ENCODE measurements around the gene RIPOR2. TPM values are rescaled to one million over a fixed set of nuclear protein-coding genes. Genes with fewer than 3 reads are reported as not detected.

RIPOR2 gene
- total RNA-seq, 1 experiment from 2014 or later, result 0.47 TPM

DNA sequence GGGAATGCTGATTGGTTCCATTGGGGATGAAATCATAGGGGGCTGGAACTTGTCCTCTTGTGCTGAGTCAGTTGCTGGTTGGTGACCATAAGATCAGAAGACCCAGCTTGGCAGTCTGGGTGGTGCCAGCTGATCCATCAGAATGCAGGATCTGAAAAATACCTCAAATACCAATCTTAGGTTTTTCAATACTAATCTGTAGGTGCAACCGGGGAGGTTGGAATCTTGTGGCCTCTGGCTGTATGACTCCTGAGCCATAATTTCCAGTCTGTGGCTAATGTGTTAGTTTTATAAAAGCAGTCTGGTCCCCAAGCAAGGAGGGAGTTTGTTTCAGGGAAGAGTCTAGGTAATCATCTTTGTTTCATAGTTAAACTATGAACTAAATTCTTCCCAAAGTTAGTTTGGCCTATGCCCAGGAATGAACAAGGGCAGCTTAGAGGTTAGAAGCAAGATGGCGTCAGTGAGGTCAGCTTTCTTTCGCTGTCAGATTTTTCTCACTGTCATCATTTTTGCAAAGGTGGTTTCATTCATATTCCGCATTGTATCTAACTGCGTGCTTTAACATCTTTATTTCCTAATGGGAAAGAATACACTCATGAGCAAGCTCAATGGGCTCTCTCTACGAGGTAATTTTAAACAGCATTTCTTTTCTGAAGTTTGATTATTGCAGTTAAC is 139.0 kb downstream of the RIPOR2 start:
- intact Hi-C loops (cut with micrococcal nuclease; ENCODE audit: unreplicated experiment), result no loop called here
- Mint-ChIP-seq H3K36me3 (ENCODE audit: insufficient read depth, unreplicated experiment) (no peaks in the 10 kb centered on the region), H3K4me3 (ENCODE audit: low read depth, unreplicated experiment) (no peak overlapping the region), H3K27ac (ENCODE audit: unreplicated experiment) (no peak overlapping the region), H3K9me3 (ENCODE audit: low read depth, unreplicated experiment) (no peaks in the 10 kb centered on the region), H3K27me3 (ENCODE audit: unreplicated experiment) (no peaks in the 10 kb centered on the region), H3K4me1 (ENCODE audit: low read depth, unreplicated experiment) (peaks cover 10% of the 10 kb centered on the region)
- CTCF ChIA-PET, result interaction anchor here (0.8 to 1.3 kb wide), 4 partner anchors 10 to 221 kb away, joined by 3 to 7 read pairs (median 3); no protein-coding TSS in a partner anchor
- no TSS peak for BruUV-seq (replicated peaks)
- TF ChIP-seq, protein P1, sequence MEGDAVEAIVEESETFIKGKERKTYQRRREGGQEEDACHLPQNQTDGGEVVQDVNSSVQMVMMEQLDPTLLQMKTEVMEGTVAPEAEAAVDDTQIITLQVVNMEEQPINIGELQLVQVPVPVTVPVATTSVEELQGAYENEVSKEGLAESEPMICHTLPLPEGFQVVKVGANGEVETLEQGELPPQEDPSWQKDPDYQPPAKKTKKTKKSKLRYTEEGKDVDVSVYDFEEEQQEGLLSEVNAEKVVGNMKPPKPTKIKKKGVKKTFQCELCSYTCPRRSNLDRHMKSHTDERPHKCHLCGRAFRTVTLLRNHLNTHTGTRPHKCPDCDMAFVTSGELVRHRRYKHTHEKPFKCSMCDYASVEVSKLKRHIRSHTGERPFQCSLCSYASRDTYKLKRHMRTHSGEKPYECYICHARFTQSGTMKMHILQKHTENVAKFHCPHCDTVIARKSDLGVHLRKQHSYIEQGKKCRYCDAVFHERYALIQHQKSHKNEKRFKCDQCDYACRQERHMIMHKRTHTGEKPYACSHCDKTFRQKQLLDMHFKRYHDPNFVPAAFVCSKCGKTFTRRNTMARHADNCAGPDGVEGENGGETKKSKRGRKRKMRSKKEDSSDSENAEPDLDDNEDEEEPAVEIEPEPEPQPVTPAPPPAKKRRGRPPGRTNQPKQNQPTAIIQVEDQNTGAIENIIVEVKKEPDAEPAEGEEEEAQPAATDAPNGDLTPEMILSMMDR (IDR thresholded peaks at IDR 0.05; ENCODE audit: unreplicated experiment), result no peak
- DNase-seq, result no peak

DNA sequence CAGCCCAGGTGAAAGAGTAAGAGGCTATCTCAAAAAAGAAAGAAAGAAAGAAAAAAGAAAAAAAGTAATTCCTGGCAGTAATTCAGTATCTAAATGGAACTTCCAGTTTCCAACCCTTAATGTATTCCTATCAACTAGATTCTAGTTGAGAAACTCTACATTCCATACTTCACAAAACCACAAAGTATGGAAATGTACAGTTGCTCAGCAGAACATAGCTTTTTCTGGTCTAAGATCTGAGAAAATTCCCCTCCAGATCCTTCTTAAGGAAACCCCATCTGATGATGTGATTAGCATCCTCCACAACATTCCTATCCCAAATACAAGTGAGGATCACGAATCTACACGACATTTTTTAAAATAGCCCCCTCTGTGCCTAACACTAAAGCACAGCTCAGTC is 140.7 kb downstream of the RIPOR2 start:
- Mint-ChIP-seq H3K27me3 (ENCODE audit: unreplicated experiment) (no peaks in the 10 kb centered on the region), H3K4me3 (ENCODE audit: low read depth, unreplicated experiment) (no peak overlapping the region), H3K9me3 (ENCODE audit: low read depth, unreplicated experiment) (no peaks in the 10 kb centered on the region), H3K27ac (ENCODE audit: unreplicated experiment) (no peak overlapping the region), H3K36me3 (ENCODE audit: insufficient read depth, unreplicated experiment) (no peaks in the 10 kb centered on the region), H3K4me1 (ENCODE audit: low read depth, unreplicated experiment) (peaks cover 10% of the 10 kb centered on the region)
- CTCF ChIA-PET, result interaction anchor here (1.2 kb wide), 2 partner anchors 10 kb away, joined by 3 to 4 read pairs; no protein-coding TSS in a partner anchor
- no peak for DNase-seq
- TF ChIP-seq, protein P1 (IDR thresholded peaks at IDR 0.05; ENCODE audit: unreplicated experiment), result no peak
- intact Hi-C loops (cut with micrococcal nuclease; ENCODE audit: unreplicated experiment), result no loop called here
- BruUV-seq (replicated peaks), result no TSS peak

DNA sequence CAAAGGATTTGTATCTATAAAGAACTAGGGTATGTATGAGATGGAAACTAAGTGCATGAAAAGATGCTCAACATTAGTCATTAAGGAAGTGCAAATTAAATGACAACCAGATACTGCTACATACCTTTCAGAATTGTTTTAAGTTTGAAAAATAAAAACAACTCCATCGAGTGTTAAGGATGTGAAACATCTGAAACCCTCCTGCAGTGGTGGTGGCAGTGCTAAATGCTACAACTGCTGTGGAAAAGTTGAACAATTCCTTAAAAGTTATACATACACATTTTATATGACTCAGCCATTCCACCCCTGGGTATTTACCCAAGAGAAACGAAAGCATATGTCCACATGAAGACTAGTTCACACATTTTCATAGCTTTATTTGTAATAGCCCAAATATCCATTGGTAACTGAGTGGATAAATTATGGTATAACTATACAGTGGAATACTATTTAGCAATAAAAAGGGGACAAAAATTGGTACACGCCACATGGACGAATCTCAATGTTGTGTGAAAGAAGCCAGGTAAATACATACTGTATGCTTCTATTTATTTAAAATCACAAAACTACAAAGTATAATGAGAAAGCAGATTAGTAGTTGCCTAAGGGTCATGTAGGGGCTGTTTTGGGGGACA is 147.6 kb downstream of the RIPOR2 start:
- DNase-seq, result no peak
- intact Hi-C loops (cut with micrococcal nuclease; ENCODE audit: unreplicated experiment), result no loop called here
- Mint-ChIP-seq H3K9me3 (ENCODE audit: low read depth, unreplicated experiment) (no peaks in the 10 kb centered on the region), H3K27me3 (ENCODE audit: unreplicated experiment) (no peaks in the 10 kb centered on the region), H3K27ac (ENCODE audit: unreplicated experiment) (no peak overlapping the region), H3K4me3 (ENCODE audit: low read depth, unreplicated experiment) (no peak overlapping the region), H3K36me3 (ENCODE audit: insufficient read depth, unreplicated experiment) (peaks cover 53% of the 10 kb centered on the region), H3K4me1 (ENCODE audit: low read depth, unreplicated experiment) (peaks cover 1% of the 10 kb centered on the region)
- no TSS peak for BruUV-seq (replicated peaks)
- CTCF ChIA-PET, result interaction anchor here (0.7 kb wide), 1 partner anchor 230 kb away, joined by 3 read pairs; no protein-coding TSS in a partner anchor
- TF ChIP-seq, protein P1 (IDR thresholded peaks at IDR 0.05; ENCODE audit: unreplicated experiment), result no peak

DNA sequence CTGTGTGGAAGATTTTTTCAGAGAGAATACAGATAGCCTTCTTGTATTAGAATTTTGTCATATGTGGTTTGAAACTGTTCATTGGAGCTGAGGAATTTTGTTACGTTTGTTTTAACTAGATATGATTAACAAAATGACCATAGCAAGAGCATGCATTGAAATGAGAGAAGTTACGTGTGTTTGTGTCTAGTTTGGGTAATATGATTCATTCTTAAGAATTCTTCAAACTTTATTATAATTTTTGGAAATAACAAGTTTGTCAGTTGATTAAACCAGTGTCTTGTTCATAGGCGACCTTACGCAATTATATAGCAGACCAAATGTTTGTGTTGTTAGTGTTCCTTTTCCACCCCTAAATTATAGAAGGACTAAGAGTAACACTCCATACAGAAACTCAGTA is 155.6 kb downstream of the RIPOR2 start:
- peaks cover 44% of the 10 kb centered on the region for H3K4me1 Mint-ChIP-seq (ENCODE audit: low read depth, unreplicated experiment)
- DNase-seq, result no peak
- peak overlapping the region; percentile 88 for H3K27ac Mint-ChIP-seq (ENCODE audit: unreplicated experiment)
- TF ChIP-seq, protein P1 (IDR thresholded peaks at IDR 0.05; ENCODE audit: unreplicated experiment), result no peak
- no peaks in the 10 kb centered on the region for H3K27me3 Mint-ChIP-seq (ENCODE audit: unreplicated experiment)
- peaks cover 95% of the 10 kb centered on the region for H3K36me3 Mint-ChIP-seq (ENCODE audit: insufficient read depth, unreplicated experiment)
- CTCF ChIA-PET, result interaction anchor here (0.5 to 2.2 kb wide), 5 partner anchors 49 to 371 kb away, joined by 3 to 12 read pairs (median 5); no protein-coding TSS in a partner anchor
- no TSS peak for BruUV-seq (replicated peaks)
- intact Hi-C loops (cut with micrococcal nuclease; ENCODE audit: unreplicated experiment), result no loop called here
- no peaks in the 10 kb centered on the region for H3K9me3 Mint-ChIP-seq (ENCODE audit: low read depth, unreplicated experiment)
- peak overlapping the region; percentile 96 for H3K4me3 Mint-ChIP-seq (ENCODE audit: low read depth, unreplicated experiment)
